Left ventricle myocardium inferior (tissue), 1 donor: Measurements from ENCODE around the gene SEC23IP. TPM values are rescaled to one million over a fixed set of nuclear protein-coding genes. Genes with fewer than 3 reads are reported as not detected.

Source experiments
- DNase-seq: peaks from one replicate; pipeline ENCODE4 v3.0.0-alpha.2; 2020
- H3K27ac ChIP-seq: fragments of 200-600 bp; replicated peaks from 2 replicates; pipeline ENCODE4 v1.8.0; 2021
- H3K27me3 ChIP-seq: fragments of 200-600 bp; 2 replicates; pipeline ENCODE4 v1.8.0; 2021; ENCODE audit warnings: low read depth
- H3K36me3 ChIP-seq: fragments of 200-600 bp; 2 replicates; pipeline ENCODE4 v1.8.0; 2021
- H3K4me1 ChIP-seq: fragments of 200-600 bp; 2 replicates; pipeline ENCODE4 v1.8.0; 2021
- H3K4me3 ChIP-seq: fragments of 200-600 bp; 2 replicates; pipeline ENCODE4 v1.8.0; 2021; ENCODE audit warnings: mild to moderate bottlenecking, moderate library complexity
- H3K9me3 ChIP-seq: fragments of 200-600 bp; replicated peaks from 2 replicates; pipeline ENCODE4 v1.8.0; 2021
- intact Hi-C: fragments of 100-400 bp; cut with micrococcal nuclease; formaldehyde crosslinking; loops from one replicate; pipeline ENCODE4 v1.11.0; 2022
- total RNA-seq: library from RNA; stranded (reverse); fragmentation: NEBNext Ultra II Directional; extraction: Animal tissue kit (Norgen Biotek cat#: 25700); gene quantifications from one replicate; pipeline ENCODE4 v1.2.1, GENCODE V29; 2021
- TF ChIP-seq, protein P1 (sequence below): fragments of 200-600 bp; IDR thresholded peaks from 2 replicates; pipeline ENCODE4 v1.8.0; 2021; ENCODE audit warnings: antibody characterized with exemption, mild to moderate bottlenecking, borderline replicate concordance
- donor health status: DM: no; HTN: yes; CAD: no; lungs with severe emphysema.

The SEC23IP gene
- total RNA-seq, 1 donor from 2014 or later: 27.9 TPM

DNA sequence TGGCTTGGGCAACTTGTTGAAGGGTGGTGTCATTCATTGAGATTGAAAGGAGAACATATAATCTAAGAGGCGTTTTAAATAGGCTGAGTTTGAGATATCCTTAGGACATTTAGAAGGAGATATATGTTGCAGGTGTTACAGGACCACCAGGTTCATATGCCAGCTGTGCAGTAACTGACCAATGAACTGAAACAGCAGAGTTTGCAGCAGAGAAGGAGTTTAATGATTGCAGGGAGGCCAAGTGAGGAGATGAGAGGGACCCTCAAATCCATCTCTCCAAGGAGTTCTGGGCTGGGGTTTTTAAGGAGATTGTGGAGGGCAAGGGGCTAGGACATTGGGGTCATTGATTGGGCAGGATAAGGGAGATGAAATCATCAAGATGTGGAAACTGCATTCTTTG, 74.5 kb downstream of the SEC23IP start:
- Histone ChIP-seq H3K4me1 (no peaks in the 10 kb centered on the region), H3K4me3 (no peak overlapping the region), H3K27ac (no peak overlapping the region), H3K9me3 (peaks cover 25% of the 10 kb centered on the region), H3K27me3 (no peaks in the 10 kb centered on the region), H3K36me3 (no peaks in the 10 kb centered on the region)
- TF ChIP-seq, protein P1, sequence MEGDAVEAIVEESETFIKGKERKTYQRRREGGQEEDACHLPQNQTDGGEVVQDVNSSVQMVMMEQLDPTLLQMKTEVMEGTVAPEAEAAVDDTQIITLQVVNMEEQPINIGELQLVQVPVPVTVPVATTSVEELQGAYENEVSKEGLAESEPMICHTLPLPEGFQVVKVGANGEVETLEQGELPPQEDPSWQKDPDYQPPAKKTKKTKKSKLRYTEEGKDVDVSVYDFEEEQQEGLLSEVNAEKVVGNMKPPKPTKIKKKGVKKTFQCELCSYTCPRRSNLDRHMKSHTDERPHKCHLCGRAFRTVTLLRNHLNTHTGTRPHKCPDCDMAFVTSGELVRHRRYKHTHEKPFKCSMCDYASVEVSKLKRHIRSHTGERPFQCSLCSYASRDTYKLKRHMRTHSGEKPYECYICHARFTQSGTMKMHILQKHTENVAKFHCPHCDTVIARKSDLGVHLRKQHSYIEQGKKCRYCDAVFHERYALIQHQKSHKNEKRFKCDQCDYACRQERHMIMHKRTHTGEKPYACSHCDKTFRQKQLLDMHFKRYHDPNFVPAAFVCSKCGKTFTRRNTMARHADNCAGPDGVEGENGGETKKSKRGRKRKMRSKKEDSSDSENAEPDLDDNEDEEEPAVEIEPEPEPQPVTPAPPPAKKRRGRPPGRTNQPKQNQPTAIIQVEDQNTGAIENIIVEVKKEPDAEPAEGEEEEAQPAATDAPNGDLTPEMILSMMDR: no peak
- intact Hi-C loops: no loop called here
- DNase-seq: no peak

DNA sequence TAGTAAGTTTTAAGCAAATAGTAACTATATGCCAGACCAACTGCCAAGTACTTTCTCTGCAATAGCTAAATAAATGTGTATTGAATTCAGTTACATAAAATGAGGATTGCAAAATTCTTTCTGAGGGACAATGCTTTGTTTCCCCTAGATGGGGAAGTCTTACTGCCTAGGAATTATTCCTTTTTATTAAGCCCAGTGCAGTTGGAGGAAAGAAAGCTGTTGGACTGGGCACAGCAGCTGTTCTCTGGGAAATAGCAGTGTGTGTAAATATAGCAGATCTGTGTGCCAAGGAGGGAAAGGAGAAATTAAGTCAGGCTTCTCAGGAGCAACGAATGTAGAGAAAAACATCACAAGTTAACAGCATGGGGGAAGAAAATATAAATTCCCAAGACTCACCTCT, 77.1 kb downstream of the SEC23IP start:
- intact Hi-C loops: no loop called here
- TF ChIP-seq, protein P1: no peak
- no peaks in the 10 kb centered on the region for H3K36me3 ChIP-seq
- H3K27ac ChIP-seq: no peak overlapping the region
- no peak overlapping the region for H3K4me3 ChIP-seq
- H3K9me3 ChIP-seq: peaks cover 25% of the 10 kb centered on the region
- no peak for DNase-seq
- H3K4me1 ChIP-seq: no peaks in the 10 kb centered on the region
- peaks cover 4% of the 10 kb centered on the region for H3K27me3 ChIP-seq

DNA sequence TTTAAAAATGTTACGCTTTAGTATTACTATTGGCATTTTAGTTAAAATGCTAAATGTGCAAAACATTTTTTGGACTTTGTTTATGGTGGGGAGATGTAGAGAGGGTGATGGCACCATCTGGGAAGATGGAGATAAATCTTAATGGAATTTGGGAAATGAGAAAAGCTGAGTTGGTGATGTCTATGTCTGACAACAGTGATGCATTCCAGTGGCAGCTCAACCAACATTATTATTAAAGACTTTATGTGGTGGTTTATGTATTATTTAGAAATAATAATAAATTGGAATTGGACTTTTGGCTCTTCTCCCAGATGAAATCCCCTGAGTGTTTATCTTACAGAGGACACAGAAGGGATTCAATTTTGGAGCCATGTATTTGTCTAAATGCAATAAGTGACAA, 77.6 kb downstream of the SEC23IP start:
- no peak overlapping the region for H3K27ac ChIP-seq
- no peak for DNase-seq
- no peaks in the 10 kb centered on the region for H3K4me1 ChIP-seq
- peaks cover 25% of the 10 kb centered on the region for H3K9me3 ChIP-seq
- no peaks in the 10 kb centered on the region for H3K36me3 ChIP-seq
- no peak overlapping the region for H3K4me3 ChIP-seq
- TF ChIP-seq, protein P1: no peak
- intact Hi-C loops: no loop called here
- H3K27me3 ChIP-seq: peaks cover 4% of the 10 kb centered on the region

DNA sequence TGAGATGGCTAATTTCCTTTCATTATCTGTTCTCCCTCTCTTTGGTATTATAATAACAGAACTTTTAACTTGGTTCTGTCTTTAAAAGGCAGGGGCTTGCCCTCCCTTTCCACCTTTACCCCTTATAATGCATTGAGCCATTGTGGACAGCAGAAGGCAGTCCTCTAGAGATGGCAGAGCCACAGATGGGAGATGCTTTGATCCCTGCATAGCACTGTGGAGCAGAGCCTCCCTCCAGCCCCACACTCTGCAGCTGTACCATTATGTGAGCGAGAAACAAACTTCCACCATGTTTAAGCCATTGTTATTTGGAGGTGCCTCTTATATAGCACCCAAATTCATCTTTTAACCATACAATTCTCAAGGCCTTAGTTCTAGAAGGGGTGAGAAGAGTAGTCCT, 78.4 kb downstream of the SEC23IP start:
- intact Hi-C loops: no loop called here
- Histone ChIP-seq H3K4me1 (no peaks in the 10 kb centered on the region), H3K27ac (no peak overlapping the region), H3K4me3 (no peak overlapping the region), H3K9me3 (peaks cover 24% of the 10 kb centered on the region), H3K36me3 (no peaks in the 10 kb centered on the region), H3K27me3 (peaks cover 4% of the 10 kb centered on the region)
- TF ChIP-seq, protein P1: no peak
- DNase-seq: no peak

DNA sequence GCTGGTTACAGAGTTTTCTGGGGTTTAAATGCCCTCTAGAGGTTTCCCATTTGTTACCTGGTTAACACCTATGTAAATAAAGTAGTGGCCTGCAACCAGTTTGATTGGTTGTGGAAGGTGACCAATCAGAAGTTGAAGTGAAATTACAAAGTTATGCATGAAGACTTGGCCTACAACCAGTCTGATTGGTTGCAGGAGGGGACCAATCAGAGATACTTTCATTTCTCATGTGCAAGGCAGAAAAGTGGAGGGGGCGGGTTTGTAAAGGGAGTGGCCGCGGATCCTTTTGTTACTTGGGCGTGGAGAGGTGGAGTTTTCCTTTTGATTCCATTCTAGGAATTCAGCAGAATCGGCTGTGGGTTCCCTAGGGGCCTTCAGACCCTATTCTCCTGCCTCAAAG, 80.8 kb downstream of the SEC23IP start:
- Histone ChIP-seq H3K36me3 (no peaks in the 10 kb centered on the region), H3K27ac (no peak overlapping the region), H3K4me1 (no peaks in the 10 kb centered on the region), H3K27me3 (peaks cover 18% of the 10 kb centered on the region), H3K4me3 (no peak overlapping the region), H3K9me3 (peaks cover under 1% of the 10 kb centered on the region)
- intact Hi-C loops: no loop called here
- TF ChIP-seq, protein P1: no peak
- DNase-seq: no peak

DNA sequence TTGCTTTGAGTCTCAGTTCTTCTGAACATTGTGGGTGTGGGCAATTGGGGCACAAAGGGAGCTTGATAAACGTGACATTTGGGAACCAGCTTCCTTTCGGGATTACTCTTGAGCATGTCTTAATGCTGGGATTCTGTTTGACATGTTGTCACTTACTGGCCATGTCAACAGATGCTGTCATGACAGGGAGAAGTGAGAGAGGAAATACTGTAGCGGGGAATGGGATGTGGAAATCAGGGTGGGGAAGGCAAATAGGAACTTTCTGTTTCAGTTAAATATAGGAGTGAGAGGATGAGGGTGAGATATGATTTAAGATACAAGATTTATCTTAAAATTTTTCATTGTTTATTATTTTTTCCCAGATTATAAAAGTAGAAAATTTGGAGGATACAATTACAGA, 83.9 kb downstream of the SEC23IP start:
- Histone ChIP-seq H3K36me3 (no peaks in the 10 kb centered on the region), H3K27me3 (peaks cover 32% of the 10 kb centered on the region), H3K9me3 (no peaks in the 10 kb centered on the region), H3K27ac (no peak overlapping the region), H3K4me1 (no peaks in the 10 kb centered on the region), H3K4me3 (no peak overlapping the region)
- DNase-seq: no peak
- intact Hi-C loops: no loop called here
- TF ChIP-seq, protein P1: no peak
